MCF 10A (cell line): ENCODE data around the gene ID3. TPM values are rescaled to one million over a fixed set of nuclear protein-coding genes. Genes with fewer than 3 reads are reported as not detected.

Experiments used
- BruUV-seq: library from RNA; stranded (reverse); fragments of 400-500 nt; replicated peaks from 2 replicates; lab custom pipeline; 2021; lab: Mats Ljungman, UMichigan
- CTCF ChIA-PET: fragments of 300-600 bp; sonication (Branson Sonifier 250); formaldehyde crosslinking; extraction: SDS; loops from one replicate; lab custom pipeline; 2021; ENCODE audit warnings: antibody characterized with exemption, inconsistent platforms; lab: Yijun Ruan, JAX
- POLR2A ChIA-PET: fragments of 300-600, 350-650 bp; sonication (Branson Sonifier 250); formaldehyde crosslinking; extraction: SDS; loops from one replicate; lab custom pipeline; 2020; ENCODE audit warnings: antibody characterized with exemption, inconsistent platforms; lab: Yijun Ruan, JAX
- DNase-seq: peaks from one replicate; pipeline ENCODE4 v3.0.0-alpha.2; 2018; ENCODE audit not compliant: unreplicated experiment
- H3K27ac Mint-ChIP-seq: one replicate; pipeline ENCODE4 v1.8.0; 2022; ENCODE audit warnings: mild to moderate bottlenecking, low read depth, mixed read lengths; ENCODE audit not compliant: unreplicated experiment
- H3K27me3 Mint-ChIP-seq: one replicate; pipeline ENCODE4 v1.8.0; 2022; ENCODE audit warnings: mixed read lengths; ENCODE audit not compliant: insufficient read depth, unreplicated experiment
- H3K36me3 Mint-ChIP-seq: one replicate; pipeline ENCODE4 v1.8.0; 2022; ENCODE audit warnings: mild to moderate bottlenecking, moderate library complexity, mixed read lengths; ENCODE audit not compliant: insufficient read depth, unreplicated experiment
- H3K4me1 Mint-ChIP-seq: one replicate; pipeline ENCODE4 v1.8.0; 2022; ENCODE audit warnings: mixed read lengths; ENCODE audit not compliant: insufficient read depth, unreplicated experiment
- H3K4me3 Mint-ChIP-seq: one replicate; pipeline ENCODE4 v1.8.0; 2022; ENCODE audit warnings: mild to moderate bottlenecking, moderate library complexity, mixed read lengths; ENCODE audit not compliant: unreplicated experiment
- H3K9me3 Mint-ChIP-seq: one replicate; pipeline ENCODE4 v1.8.0; 2022; ENCODE audit warnings: mixed read lengths; ENCODE audit not compliant: unreplicated experiment
- intact Hi-C: fragments of 100-400 bp; cut with micrococcal nuclease; formaldehyde crosslinking; loops from 2 replicates; pipeline ENCODE4 v1.14.1; 2022
- total RNA-seq: library from RNA; stranded (reverse); gene quantifications from 2 replicates; pipeline ENCODE4 v1.2.3, GENCODE V29; 2022
- TF ChIP-seq, protein P1 (sequence below): fragments of 200-600 bp; IDR thresholded peaks from one replicate; pipeline ENCODE4 v1.8.0; 2022; ENCODE audit warnings: antibody characterized with exemption, mild to moderate bottlenecking; ENCODE audit not compliant: unreplicated experiment

ID3 gene
- total RNA-seq, 1 experiment from 2014 or later: 34.8 TPM

DNA sequence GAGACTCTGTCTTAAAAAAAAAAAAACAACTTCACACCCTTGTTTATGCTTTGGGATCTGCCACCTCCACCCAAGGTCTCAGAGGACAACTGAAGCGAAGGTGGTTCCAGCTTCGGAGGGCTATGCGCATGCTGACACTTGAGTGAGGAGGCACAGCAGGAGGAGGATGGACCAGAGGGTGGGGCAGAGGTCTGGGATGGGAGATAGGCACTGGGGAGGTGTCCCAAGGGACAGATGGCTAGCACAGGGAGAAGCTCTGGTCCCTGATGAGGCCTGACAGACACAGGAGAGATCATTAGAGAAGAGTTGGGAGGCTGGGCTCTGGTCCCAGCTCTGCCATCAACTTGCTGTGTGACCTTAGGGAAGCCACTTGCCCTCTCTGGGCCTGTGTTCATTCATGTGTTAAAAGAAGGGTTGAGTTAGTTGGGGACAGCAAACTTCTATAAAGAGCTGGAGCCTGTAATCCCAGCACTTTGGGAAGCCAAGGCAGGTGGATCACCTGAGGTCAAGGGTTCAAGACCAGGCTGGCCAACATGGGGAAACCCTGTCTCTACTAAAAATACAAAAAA is 45.1 kb downstream of the ID3 start:
- H3K4me3 Mint-ChIP-seq: no peak overlapping the region
- BruUV-seq: no TSS peak
- no peaks in the 10 kb centered on the region for H3K4me1 Mint-ChIP-seq
- intact Hi-C loops: no loop called here
- TF ChIP-seq, protein P1, sequence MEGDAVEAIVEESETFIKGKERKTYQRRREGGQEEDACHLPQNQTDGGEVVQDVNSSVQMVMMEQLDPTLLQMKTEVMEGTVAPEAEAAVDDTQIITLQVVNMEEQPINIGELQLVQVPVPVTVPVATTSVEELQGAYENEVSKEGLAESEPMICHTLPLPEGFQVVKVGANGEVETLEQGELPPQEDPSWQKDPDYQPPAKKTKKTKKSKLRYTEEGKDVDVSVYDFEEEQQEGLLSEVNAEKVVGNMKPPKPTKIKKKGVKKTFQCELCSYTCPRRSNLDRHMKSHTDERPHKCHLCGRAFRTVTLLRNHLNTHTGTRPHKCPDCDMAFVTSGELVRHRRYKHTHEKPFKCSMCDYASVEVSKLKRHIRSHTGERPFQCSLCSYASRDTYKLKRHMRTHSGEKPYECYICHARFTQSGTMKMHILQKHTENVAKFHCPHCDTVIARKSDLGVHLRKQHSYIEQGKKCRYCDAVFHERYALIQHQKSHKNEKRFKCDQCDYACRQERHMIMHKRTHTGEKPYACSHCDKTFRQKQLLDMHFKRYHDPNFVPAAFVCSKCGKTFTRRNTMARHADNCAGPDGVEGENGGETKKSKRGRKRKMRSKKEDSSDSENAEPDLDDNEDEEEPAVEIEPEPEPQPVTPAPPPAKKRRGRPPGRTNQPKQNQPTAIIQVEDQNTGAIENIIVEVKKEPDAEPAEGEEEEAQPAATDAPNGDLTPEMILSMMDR: no peak
- ChIA-PET POLR2A (interaction anchor here (1.2 kb wide), 1 partner anchor 11 kb away, joined by 3 read pairs; no protein-coding TSS in a partner anchor), CTCF (interaction anchor here (0.7 to 3.4 kb wide), 5 partner anchors 14 to 25 kb away, joined by 3 to 23 read pairs (median 3); no protein-coding TSS in a partner anchor)
- no peak for DNase-seq
- no peak overlapping the region for H3K27ac Mint-ChIP-seq
- no peaks in the 10 kb centered on the region for H3K27me3 Mint-ChIP-seq
- no peaks in the 10 kb centered on the region for H3K9me3 Mint-ChIP-seq
- peaks cover 17% of the 10 kb centered on the region for H3K36me3 Mint-ChIP-seq

DNA sequence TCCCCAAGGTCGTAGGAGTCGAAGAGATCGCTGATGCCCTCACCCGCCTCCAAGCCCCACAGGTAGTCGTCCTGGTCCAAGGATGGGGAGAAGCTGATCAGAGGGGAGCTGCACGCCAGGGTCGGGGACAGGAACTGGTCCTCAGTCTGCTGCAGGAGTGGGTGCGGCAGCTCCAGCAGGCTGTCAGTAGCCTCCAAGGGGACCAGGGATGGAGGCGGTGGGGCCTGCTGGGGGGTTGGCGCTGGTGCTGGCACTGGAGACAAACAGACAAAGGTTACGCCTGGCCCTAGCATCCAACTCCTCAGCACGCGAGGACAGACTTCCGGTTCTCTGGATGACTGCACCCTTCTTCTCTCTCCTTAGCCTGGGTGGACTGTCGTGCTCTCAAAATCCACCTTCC is 49.4 kb downstream of the ID3 start:
- Mint-ChIP-seq H3K27me3 (no peaks in the 10 kb centered on the region), H3K27ac (no peak overlapping the region), H3K4me1 (no peaks in the 10 kb centered on the region), H3K9me3 (no peaks in the 10 kb centered on the region), H3K4me3 (no peak overlapping the region), H3K36me3 (peaks cover 13% of the 10 kb centered on the region)
- POLR2A ChIA-PET: no interaction called here
- TF ChIP-seq, protein P1: no peak
- no peak for DNase-seq
- intact Hi-C loops: no loop called here
- no TSS peak for BruUV-seq
- CTCF ChIA-PET: interaction anchor here (0.6 kb wide), 1 partner anchor 62 kb away, joined by 5 read pairs; no protein-coding TSS in a partner anchor

Other genes with a start within 250 kb of the ID3 start
- 128 and 152 TPM in 2 replicates for gene HNRNPR, start 215.2 kb downstream of the ID3 start, total RNA-seq
- gene ZNF436, start 189.7 kb downstream of the ID3 start, total RNA-seq: 6.5 and 8.0 TPM in 2 replicates
- gene TCEA3, start 134.8 kb downstream of the ID3 start, total RNA-seq: 0.49 and 1.5 TPM in 2 replicates
- 11.1 and 11.2 TPM in 2 replicates for gene ASAP3, start 75.3 kb downstream of the ID3 start, total RNA-seq
- 0.32 and 0.89 TPM in 2 replicates for gene E2F2, start 28.3 kb downstream of the ID3 start, total RNA-seq
- gene RPL11, start 132.3 kb upstream of the ID3 start, total RNA-seq: 1,201 and 1,563 TPM in 2 replicates
- 68.3 and 69.1 TPM in 2 replicates for gene ELOA, start 184.0 kb upstream of the ID3 start, total RNA-seq
- gene PITHD1, start 218.9 kb upstream of the ID3 start, total RNA-seq: 37.7 and 37.8 TPM in 2 replicates
- 27.8 and 35.7 TPM in 2 replicates for gene LYPLA2, start 231.6 kb upstream of the ID3 start, total RNA-seq
- gene GALE, start 241.3 kb upstream of the ID3 start, total RNA-seq: 112 and 143 TPM in 2 replicates